Measurements from ENCODE around the gene LRRC27. TPM values are rescaled to one million over a fixed set of nuclear protein-coding genes. Genes with fewer than 3 reads are reported as not detected.

Gene LRRC27
- 5.7 and 7.6 TPM in 2 replicates for total RNA-seq (2012; rRNA removed)

DNA sequence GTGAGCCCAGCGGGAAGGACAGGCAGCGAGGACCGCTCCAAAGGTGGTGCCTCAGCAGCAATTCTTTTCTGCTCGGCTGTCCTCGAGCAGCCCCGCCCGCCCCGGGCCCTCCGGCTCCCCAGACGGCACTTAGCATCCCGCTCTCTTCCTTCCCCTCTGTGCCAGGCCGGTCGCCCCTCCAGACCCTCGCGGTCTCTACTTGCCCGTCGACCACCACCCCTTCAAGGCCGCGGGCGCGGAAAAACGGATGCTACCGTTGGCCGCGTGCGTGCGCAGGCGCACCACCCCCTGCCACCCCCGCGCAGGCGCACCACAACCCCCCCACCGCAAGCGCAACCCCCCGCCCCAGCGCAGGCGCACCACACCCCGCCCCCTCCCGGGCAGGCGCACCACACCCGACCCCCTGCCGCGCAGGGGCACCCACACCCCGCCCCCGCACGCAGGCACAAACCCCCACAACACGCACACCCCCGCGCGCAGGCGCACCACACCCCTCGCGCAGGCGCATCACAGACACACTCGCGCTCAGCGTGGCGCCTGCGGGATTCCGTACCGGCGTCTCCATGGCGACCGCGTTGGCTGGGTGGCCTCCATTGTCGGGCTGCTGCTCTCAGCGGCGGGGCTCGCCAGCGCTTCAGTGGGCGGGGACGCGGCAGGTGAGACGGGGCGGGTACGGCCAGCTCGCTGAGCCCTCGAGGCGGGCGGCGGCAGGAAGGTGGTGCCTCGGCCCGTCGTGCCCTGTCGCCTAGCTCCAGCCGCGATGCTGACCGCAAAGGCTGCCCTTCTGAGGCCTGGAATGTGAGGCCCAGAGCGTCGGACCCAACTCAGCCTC is at the start of gene LRRC27:
Gene LRRC27, plus strand, starts transcription at position 593 of the 832 bp plus-strand sequence. CDS start 1,332 bp downstream, outside the sequence.
- peak within 1 kb of the TSS; percentile 94 for H3K4me3 ChIP-seq (ENCODE audit: low read length)
- no peaks in the 10 kb centered on the region for H3K27me3 ChIP-seq (ENCODE audit: control insufficient read depth, insufficient read depth, low read length)
- H3K4me1 ChIP-seq (ENCODE audit: control insufficient read depth, insufficient read depth, low read length): peaks cover 28% of the 10 kb centered on the region
- peak within 1 kb of the TSS; percentile 88 for H3K9ac ChIP-seq (ENCODE audit: low read depth, low read length)
- H3K4me2 ChIP-seq (ENCODE audit: low read length): peak within 1 kb of the TSS; percentile 97
- peaks cover 3% of the 10 kb centered on the region for H3K36me3 ChIP-seq (ENCODE audit: insufficient read depth, low read length)
- H3K9me3 ChIP-seq (replicated peaks; ENCODE audit: low read length): no peaks in the 10 kb centered on the region

DNA sequence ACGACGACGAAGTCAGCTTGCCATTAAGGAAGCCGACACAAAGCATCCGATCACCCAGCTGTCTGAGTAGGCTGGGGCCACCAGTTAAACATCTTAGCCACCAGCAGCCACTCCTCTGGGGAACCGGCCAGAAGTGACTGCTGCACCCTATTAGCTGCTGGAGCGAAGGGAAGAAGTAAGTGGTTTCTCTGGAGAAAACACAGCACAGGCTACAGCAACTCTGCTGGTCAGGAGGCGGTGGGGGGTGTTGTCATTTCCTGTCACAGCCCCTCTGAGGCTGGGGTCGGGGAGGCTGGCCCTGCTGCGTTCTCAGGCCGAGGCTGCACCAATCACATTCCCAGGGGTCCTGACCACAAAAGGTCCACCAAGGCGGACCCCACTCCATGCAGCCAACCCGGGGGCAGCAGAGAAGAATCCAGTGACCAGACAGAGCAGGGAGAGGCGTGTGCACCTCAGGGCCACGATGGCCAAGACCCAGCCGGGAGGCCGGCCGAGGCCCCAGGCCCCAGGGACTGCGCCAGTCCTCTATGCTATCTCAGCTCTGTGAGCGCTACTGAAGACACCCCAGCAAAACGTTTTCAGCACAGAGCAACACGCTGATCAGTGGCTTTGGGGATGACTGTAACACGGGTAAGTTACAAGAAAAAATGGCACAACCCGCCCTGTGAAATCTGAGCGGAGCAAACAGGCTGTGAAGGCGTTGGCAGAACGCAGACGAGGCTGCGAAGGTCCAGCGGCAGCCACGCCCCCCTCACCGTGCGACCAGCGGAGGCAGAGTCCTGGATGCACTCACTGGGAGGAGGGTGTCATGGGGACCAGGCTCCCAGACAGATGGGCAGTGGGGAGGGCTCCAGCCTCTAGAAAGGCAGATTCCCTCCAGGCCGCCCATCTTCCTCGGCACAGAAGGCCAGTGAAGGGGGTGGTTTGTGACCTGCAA is 49.1 kb upstream of the LRRC27 start:
- peaks cover 45% of the 10 kb centered on the region for H3K27me3 ChIP-seq (ENCODE audit: control insufficient read depth, insufficient read depth, low read length)
- no peak overlapping the region for H3K4me3 ChIP-seq (ENCODE audit: low read length)
- H3K4me2 ChIP-seq (ENCODE audit: low read length): peak overlapping the region; percentile 9
- H3K4me1 ChIP-seq (ENCODE audit: control insufficient read depth, insufficient read depth, low read length): peaks cover 15% of the 10 kb centered on the region
- no peaks in the 10 kb centered on the region for H3K9me3 ChIP-seq (replicated peaks; ENCODE audit: low read length)
- H3K9ac ChIP-seq (ENCODE audit: low read depth, low read length): no peak overlapping the region
- no peaks in the 10 kb centered on the region for H3K36me3 ChIP-seq (ENCODE audit: insufficient read depth, low read length)

DNA sequence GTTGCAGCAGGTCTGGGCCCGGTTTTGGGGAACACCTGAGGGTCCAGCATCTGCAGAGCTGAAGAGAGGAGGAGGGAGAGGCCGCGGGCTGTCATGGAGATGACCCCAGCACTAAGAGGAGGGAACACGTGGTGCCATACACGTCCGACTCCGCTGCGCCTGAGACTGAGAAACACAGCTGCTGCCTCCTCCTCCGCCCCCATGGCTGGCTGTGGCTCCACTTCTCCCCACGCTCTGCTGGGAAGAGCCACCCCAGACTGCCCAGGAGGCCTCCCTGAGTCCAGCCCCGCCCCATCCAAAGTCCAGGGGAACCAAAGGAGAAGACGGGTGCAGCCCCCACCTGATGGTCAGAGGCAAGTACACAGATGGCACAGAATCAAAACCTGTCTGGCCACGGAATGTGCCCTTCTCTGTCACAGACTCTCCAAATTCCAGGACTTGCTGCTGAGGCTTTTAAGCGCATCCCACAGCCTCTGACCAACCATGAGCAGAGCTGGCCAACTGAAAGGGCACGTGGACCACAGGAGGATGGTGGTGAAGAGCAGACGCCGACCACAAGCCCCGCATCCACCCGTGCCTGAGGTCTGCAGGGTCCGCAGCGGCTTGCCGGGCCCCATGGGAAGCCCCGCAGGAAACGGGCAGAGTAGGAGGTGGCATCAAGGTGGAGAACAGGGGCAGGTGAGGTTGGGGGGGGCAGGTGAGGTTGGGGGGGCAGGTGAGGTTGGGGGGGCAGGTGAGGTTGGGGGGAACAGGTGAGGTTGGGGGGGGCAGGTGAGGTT is 48.2 kb upstream of the LRRC27 start:
- no peak overlapping the region for H3K4me3 ChIP-seq (ENCODE audit: low read length)
- no peaks in the 10 kb centered on the region for H3K9me3 ChIP-seq (replicated peaks; ENCODE audit: low read length)
- H3K27me3 ChIP-seq (ENCODE audit: control insufficient read depth, insufficient read depth, low read length): peaks cover 47% of the 10 kb centered on the region
- peaks cover 15% of the 10 kb centered on the region for H3K4me1 ChIP-seq (ENCODE audit: control insufficient read depth, insufficient read depth, low read length)
- no peak overlapping the region for H3K9ac ChIP-seq (ENCODE audit: low read depth, low read length)
- peak overlapping the region; percentile 9 for H3K4me2 ChIP-seq (ENCODE audit: low read length)
- H3K36me3 ChIP-seq (ENCODE audit: insufficient read depth, low read length): no peaks in the 10 kb centered on the region

DNA sequence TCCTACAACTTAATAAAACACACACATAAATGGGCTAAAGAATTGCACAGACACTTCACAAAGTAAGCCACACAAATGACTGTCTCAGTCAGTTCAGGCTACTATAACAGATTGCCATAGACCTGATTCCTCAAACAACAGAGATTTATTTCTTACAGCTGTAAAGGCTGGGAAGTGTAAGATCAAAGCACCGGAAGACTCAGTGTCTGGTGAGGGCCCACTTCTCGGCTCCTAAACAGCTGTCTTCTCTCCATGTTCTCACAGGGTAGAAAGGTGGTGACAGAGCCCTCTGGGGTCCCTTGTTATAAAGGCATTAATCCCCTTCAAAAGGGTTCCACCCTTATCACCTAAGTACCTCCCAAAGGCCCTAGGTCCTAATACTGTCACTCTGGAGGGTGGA is 42.6 kb upstream of the LRRC27 start:
- no peaks in the 10 kb centered on the region for H3K9me3 ChIP-seq (replicated peaks; ENCODE audit: low read length)
- no peaks in the 10 kb centered on the region for H3K36me3 ChIP-seq (ENCODE audit: insufficient read depth, low read length)
- H3K9ac ChIP-seq (ENCODE audit: low read depth, low read length): no peak overlapping the region
- H3K4me3 ChIP-seq (ENCODE audit: low read length): no peak overlapping the region
- H3K4me2 ChIP-seq (ENCODE audit: low read length): no peak overlapping the region
- H3K4me1 ChIP-seq (ENCODE audit: control insufficient read depth, insufficient read depth, low read length): no peaks in the 10 kb centered on the region
- peaks cover 27% of the 10 kb centered on the region for H3K27me3 ChIP-seq (ENCODE audit: control insufficient read depth, insufficient read depth, low read length)

- H3K9ac ChIP-seq (ENCODE audit: low read depth, low read length): no peak overlapping the region
- H3K4me1 ChIP-seq (ENCODE audit: control insufficient read depth, insufficient read depth, low read length): no peaks in the 10 kb centered on the region
- H3K4me2 ChIP-seq (ENCODE audit: low read length): no peak overlapping the region
- no peaks in the 10 kb centered on the region for H3K9me3 ChIP-seq (replicated peaks; ENCODE audit: low read length)
- H3K36me3 ChIP-seq (ENCODE audit: insufficient read depth, low read length): no peaks in the 10 kb centered on the region
- peaks cover 23% of the 10 kb centered on the region for H3K27me3 ChIP-seq (ENCODE audit: control insufficient read depth, insufficient read depth, low read length)
- no peak overlapping the region for H3K4me3 ChIP-seq (ENCODE audit: low read length)
These were observed 41.4 kb upstream of the LRRC27 start for GRCh38 chr10:132290631-132291030.

DNA sequence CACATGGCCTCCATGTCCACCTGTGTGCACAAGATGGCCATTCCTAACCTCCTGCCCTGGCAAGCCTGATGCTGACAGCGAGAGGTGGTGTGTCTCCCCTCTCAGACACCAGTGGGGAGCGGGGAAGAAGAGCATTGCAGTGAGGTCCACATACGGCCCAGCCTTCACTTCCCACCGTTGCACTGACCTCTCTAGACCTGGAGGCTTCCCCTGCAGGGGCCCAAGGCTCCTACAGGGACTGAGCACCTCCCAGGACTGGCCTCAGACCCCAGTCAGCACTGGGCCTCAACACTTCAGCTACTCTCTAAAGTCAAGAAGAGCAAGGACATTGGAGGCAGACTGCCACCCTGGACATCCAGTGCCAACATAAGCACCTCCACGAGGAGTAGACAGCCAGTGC is 40.2 kb upstream of the LRRC27 start:
- Histone ChIP-seq H3K27me3 (ENCODE audit: control insufficient read depth, insufficient read depth, low read length) (peaks cover 19% of the 10 kb centered on the region), H3K9me3 (replicated peaks; ENCODE audit: low read length) (no peaks in the 10 kb centered on the region), H3K36me3 (ENCODE audit: insufficient read depth, low read length) (no peaks in the 10 kb centered on the region), H3K4me2 (ENCODE audit: low read length) (no peak overlapping the region), H3K4me1 (ENCODE audit: control insufficient read depth, insufficient read depth, low read length) (no peaks in the 10 kb centered on the region), H3K9ac (ENCODE audit: low read depth, low read length) (no peak overlapping the region), H3K4me3 (ENCODE audit: low read length) (no peak overlapping the region)

GRCh38 chr10:132292287-132293200 is 39.4 kb upstream of the LRRC27 start:
- H3K4me1 ChIP-seq (ENCODE audit: control insufficient read depth, insufficient read depth, low read length): no peaks in the 10 kb centered on the region
- H3K4me3 ChIP-seq (ENCODE audit: low read length): no peak overlapping the region
- peaks cover 17% of the 10 kb centered on the region for H3K27me3 ChIP-seq (ENCODE audit: control insufficient read depth, insufficient read depth, low read length)
- H3K9me3 ChIP-seq (replicated peaks; ENCODE audit: low read length): no peaks in the 10 kb centered on the region
- H3K9ac ChIP-seq (ENCODE audit: low read depth, low read length): no peak overlapping the region
- H3K36me3 ChIP-seq (ENCODE audit: insufficient read depth, low read length): no peaks in the 10 kb centered on the region
- no peak overlapping the region for H3K4me2 ChIP-seq (ENCODE audit: low read length)

DNA sequence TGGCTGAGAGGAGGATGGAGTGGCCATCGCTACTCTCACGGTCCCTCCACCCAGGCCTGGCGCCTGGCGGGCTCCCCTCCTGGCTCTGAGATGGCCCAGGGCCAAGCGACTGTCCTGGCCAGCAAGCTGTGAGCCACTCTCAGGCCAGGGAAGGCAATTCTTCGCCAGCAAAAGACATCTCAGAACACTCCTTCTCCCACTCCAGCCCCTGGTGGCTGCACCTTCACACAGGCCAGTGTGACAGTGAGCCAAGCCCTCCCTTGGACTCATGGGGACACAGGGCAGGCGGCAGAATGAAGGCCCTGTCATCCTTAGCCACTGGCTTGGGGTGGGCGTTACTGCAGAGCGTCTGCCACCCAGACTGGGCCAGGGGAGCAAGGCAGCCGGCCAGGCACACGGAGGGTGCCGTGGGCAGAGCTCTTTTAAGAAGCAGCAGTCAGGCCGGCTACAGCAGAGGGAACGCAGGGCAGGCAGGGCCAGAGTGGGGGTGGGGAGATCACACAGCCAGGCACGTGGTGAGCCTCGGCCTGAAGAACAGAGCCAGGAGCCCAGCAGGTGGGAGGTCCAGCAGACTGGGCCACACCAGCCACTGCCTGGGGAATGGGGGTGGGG is 38.7 kb upstream of the LRRC27 start:
- no peak overlapping the region for H3K4me2 ChIP-seq (ENCODE audit: low read length)
- no peaks in the 10 kb centered on the region for H3K9me3 ChIP-seq (replicated peaks; ENCODE audit: low read length)
- H3K9ac ChIP-seq (ENCODE audit: low read depth, low read length): no peak overlapping the region
- no peaks in the 10 kb centered on the region for H3K4me1 ChIP-seq (ENCODE audit: control insufficient read depth, insufficient read depth, low read length)
- H3K27me3 ChIP-seq (ENCODE audit: control insufficient read depth, insufficient read depth, low read length): peaks cover 17% of the 10 kb centered on the region
- H3K36me3 ChIP-seq (ENCODE audit: insufficient read depth, low read length): no peaks in the 10 kb centered on the region
- no peak overlapping the region for H3K4me3 ChIP-seq (ENCODE audit: low read length)

DNA sequence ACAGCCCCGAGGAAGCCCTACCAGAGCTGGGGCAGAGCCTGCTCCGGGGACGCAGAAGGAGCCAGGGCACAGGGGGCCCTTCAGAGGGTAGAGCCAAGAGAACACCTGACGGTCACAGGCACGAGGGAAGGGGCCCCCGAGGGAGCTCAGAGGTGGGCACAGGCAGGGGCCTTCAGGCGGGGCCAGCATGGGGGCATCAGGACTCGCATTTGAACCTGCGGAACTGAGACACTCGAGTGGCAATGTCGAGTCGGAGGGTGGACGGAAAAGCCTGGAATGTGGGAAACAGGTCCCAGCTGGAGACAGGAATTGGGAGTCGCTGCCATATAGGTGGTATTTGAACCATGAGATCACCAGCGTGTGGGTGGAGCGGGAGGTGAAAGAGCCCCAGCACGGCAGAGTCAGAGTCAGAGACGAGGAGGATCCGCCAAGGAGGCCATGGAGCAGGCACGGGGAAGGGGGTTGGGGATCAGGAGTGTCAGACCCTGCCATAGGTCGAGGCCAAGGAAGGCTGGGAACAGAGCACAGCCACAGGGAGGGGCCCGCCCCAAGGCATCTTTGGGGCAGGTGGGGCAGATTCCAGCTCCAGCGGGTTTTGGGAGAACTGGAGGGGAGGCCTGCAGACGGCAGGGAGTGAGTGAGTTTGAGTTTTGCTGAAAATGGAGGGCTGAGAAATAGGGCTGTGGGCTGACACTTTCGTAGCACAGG is 38.0 kb upstream of the LRRC27 start:
- H3K9me3 ChIP-seq (replicated peaks; ENCODE audit: low read length): no peaks in the 10 kb centered on the region
- H3K4me3 ChIP-seq (ENCODE audit: low read length): no peak overlapping the region
- no peak overlapping the region for H3K9ac ChIP-seq (ENCODE audit: low read depth, low read length)
- no peaks in the 10 kb centered on the region for H3K4me1 ChIP-seq (ENCODE audit: control insufficient read depth, insufficient read depth, low read length)
- H3K4me2 ChIP-seq (ENCODE audit: low read length): no peak overlapping the region
- H3K27me3 ChIP-seq (ENCODE audit: control insufficient read depth, insufficient read depth, low read length): peaks cover 13% of the 10 kb centered on the region
- no peaks in the 10 kb centered on the region for H3K36me3 ChIP-seq (ENCODE audit: insufficient read depth, low read length)
